ENCODE results near the gene KRT16. TPM values are rescaled to one million over a fixed set of nuclear protein-coding genes. Genes with fewer than 3 reads are reported as not detected.
"Not testable (repeated sequence)": the region's sequence is repeated elsewhere in the genome, so short reads cannot be mapped to it uniquely, and the experiment has no call there.

The KRT16 gene
- polyA plus RNA-seq, 1 donor (not counting 4 experiments of a cell fraction or from before 2014, with no cell fraction given) = 1,851 TPM

DNA sequence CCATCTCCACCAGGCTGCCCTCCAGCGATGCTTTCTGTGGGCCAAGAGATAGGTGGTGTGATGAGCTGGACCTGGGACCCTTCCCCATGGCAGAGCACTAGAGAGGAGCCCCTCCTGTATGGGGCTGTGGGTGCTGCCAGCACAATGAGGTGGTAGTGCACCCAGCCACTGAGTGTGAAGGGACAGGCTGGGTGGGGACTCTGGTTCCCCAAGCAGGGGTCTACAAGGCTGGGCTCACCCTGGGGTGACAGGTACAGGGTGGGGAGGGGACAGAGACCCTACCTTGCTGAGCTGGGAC is 15.5 kb upstream of the KRT16 start:
- H3K9me3 ChIP-seq (ENCODE audit: control insufficient read depth, low read depth, low read length); H2AFZ ChIP-seq (ENCODE audit: control insufficient read depth, low read length); H4K20me1 ChIP-seq (ENCODE audit: control insufficient read depth, extremely low read depth, insufficient read depth, low read length); dilution Hi-C loops (cut with MboI; ENCODE audit: extremely low pct_ligation_motif_present, low sequenced_read_pairs); H3K9me1 ChIP-seq (ENCODE audit: control insufficient read depth, extremely low read depth, insufficient read depth, low read length); H3K27me3 ChIP-seq (ENCODE audit: control insufficient read depth, extremely low read depth, insufficient read depth, low read length); H3K36me3 ChIP-seq (ENCODE audit: control insufficient read depth in 2 of 2, extremely low read depth in 1 of 2, insufficient read depth in 2 of 2, low read length in 2 of 2); FAIRE-seq; DNase-seq (ENCODE audit: low read depth, low spot score); H3K4me3 ChIP-seq (ENCODE audit: control insufficient read depth in 2 of 3, extremely low read depth in 1 of 3, insufficient read depth in 2 of 3, low read depth in 1 of 3, low read length in 3 of 3); H3K79me2 ChIP-seq (ENCODE audit: control insufficient read depth, insufficient read depth, low read length): not testable (repeated sequence)
- peak overlapping the region; percentile 44 for H3K4me2 ChIP-seq (ENCODE audit: control insufficient read depth, extremely low read depth, insufficient read depth, low read depth, low read length)
- H3K9ac ChIP-seq (ENCODE audit: control insufficient read depth, extremely low read depth, insufficient read depth, low read length) = peak overlapping the region; percentile 70
- peaks cover 50% of the 10 kb centered on the region for H3K4me1 ChIP-seq (ENCODE audit: control insufficient read depth, extremely low read depth, insufficient read depth, low read length)
- H3K27ac ChIP-seq (ENCODE audit: control insufficient read depth, insufficient read depth, low read length) = peak overlapping the region; percentile 64

DNA sequence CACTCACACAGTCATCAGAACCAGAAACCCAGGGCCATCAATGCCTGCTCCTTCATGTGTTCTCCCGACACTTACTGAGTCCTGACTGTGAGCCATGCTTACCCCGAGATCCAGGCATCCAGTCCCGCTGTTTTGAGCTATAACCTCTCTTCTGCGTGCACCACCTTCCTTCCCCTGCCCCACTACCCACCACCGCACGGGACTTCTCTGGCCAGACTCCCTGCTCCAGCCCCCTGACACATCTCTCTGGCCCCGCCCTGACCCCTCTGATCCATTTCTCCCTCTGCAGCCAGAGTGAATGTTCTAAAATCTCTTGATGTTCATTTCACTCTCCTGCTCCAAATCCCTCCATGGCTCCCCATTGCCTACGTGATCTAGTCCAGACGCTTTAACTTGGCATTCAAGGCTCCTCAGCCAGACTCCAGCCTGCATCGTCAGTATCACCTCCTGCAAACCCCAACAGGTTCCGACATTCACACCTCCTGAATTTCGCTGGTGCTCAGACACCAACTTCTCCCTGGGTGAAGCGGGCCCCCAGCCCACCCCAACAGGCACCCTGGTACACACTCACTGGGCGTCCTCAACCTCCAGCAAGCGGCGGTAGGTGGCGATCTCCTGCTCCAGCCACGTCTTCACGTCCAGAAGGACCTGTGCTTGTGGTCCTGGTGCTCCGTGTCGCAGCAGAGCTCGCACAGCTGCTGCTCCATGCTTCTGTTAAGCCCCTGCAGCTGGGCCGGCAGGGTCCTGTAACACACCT is 14.9 kb upstream of the KRT16 start:
- Histone ChIP-seq H3K36me3 (ENCODE audit: control insufficient read depth in 2 of 2, extremely low read depth in 1 of 2, insufficient read depth in 2 of 2, low read length in 2 of 2) (peaks cover 0 to 5% of the 10 kb centered on the region in 2 experiments), H3K79me2 (ENCODE audit: control insufficient read depth, insufficient read depth, low read length) (peaks cover 12% of the 10 kb centered on the region), H2AFZ (ENCODE audit: control insufficient read depth, low read length) (no peak overlapping the region), H3K9me1 (ENCODE audit: control insufficient read depth, extremely low read depth, insufficient read depth, low read length) (no peaks in the 10 kb centered on the region), H3K9ac (ENCODE audit: control insufficient read depth, extremely low read depth, insufficient read depth, low read length) (peak overlapping the region; percentile 70), H3K27ac (ENCODE audit: control insufficient read depth, insufficient read depth, low read length) (peak overlapping the region; percentile 14), H4K20me1 (ENCODE audit: control insufficient read depth, extremely low read depth, insufficient read depth, low read length) (no peaks in the 10 kb centered on the region), H3K4me2 (ENCODE audit: control insufficient read depth, extremely low read depth, insufficient read depth, low read depth, low read length) (peak overlapping the region; percentile 44), H3K4me1 (ENCODE audit: control insufficient read depth, extremely low read depth, insufficient read depth, low read length) (peaks cover 54% of the 10 kb centered on the region), H3K27me3 (ENCODE audit: control insufficient read depth, extremely low read depth, insufficient read depth, low read length) (no peaks in the 10 kb centered on the region), H3K9me3 (ENCODE audit: control insufficient read depth, low read depth, low read length) (no peaks in the 10 kb centered on the region), H3K4me3 (ENCODE audit: control insufficient read depth in 2 of 3, extremely low read depth in 1 of 3, insufficient read depth in 2 of 3, low read depth in 1 of 3, low read length in 3 of 3) (no peak overlapping the region)
- no peak for FAIRE-seq
- TF ChIP-seq, protein P1, sequence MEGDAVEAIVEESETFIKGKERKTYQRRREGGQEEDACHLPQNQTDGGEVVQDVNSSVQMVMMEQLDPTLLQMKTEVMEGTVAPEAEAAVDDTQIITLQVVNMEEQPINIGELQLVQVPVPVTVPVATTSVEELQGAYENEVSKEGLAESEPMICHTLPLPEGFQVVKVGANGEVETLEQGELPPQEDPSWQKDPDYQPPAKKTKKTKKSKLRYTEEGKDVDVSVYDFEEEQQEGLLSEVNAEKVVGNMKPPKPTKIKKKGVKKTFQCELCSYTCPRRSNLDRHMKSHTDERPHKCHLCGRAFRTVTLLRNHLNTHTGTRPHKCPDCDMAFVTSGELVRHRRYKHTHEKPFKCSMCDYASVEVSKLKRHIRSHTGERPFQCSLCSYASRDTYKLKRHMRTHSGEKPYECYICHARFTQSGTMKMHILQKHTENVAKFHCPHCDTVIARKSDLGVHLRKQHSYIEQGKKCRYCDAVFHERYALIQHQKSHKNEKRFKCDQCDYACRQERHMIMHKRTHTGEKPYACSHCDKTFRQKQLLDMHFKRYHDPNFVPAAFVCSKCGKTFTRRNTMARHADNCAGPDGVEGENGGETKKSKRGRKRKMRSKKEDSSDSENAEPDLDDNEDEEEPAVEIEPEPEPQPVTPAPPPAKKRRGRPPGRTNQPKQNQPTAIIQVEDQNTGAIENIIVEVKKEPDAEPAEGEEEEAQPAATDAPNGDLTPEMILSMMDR (optimal IDR thresholded peaks at IDR 0.05 in 1 of 3, IDR thresholded peaks at IDR 0.05 in 1 of 3, conservative IDR thresholded peaks at IDR 0.05 in 1 of 3; ENCODE audit: extremely low read depth in 1 of 3, insufficient read depth in 2 of 3, low read length in 3 of 3) = no peak
- no peak for TF ChIP-seq EZH2 (IDR thresholded peaks at IDR 0.05; ENCODE audit: low read length)
- dilution Hi-C loops (cut with MboI; ENCODE audit: extremely low pct_ligation_motif_present, low sequenced_read_pairs) = no loop called here
- no peak for DNase-seq (ENCODE audit: low read depth, low spot score)

DNA sequence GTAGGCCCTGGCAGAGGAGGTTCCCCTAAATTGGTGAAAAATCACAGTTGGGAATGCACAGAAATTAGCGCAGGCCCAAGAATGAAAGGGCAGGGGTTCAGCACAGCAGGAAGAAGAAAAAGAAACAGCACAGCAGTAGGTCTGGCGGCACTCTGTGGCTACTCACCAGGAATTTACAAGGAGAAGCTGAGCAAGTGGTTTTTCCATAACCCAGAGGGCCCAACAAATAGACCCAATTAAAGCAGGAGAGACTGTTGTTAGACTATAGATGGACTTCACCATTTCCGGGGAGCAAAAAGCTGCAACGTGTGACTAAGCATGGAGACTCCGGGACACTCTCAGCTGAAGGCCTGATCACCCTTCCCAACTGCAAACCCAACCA is 14.3 kb upstream of the KRT16 start:
- H3K27me3 ChIP-seq (ENCODE audit: control insufficient read depth, extremely low read depth, insufficient read depth, low read length); dilution Hi-C loops (cut with MboI; ENCODE audit: extremely low pct_ligation_motif_present, low sequenced_read_pairs); H2AFZ ChIP-seq (ENCODE audit: control insufficient read depth, low read length); H3K9me3 ChIP-seq (ENCODE audit: control insufficient read depth, low read depth, low read length); H4K20me1 ChIP-seq (ENCODE audit: control insufficient read depth, extremely low read depth, insufficient read depth, low read length); H3K36me3 ChIP-seq (ENCODE audit: control insufficient read depth in 2 of 2, extremely low read depth in 1 of 2, insufficient read depth in 2 of 2, low read length in 2 of 2); H3K9me1 ChIP-seq (ENCODE audit: control insufficient read depth, extremely low read depth, insufficient read depth, low read length); H3K9ac ChIP-seq (ENCODE audit: control insufficient read depth, extremely low read depth, insufficient read depth, low read length); DNase-seq (ENCODE audit: low read depth, low spot score); H3K4me3 ChIP-seq (ENCODE audit: control insufficient read depth in 2 of 3, extremely low read depth in 1 of 3, insufficient read depth in 2 of 3, low read depth in 1 of 3, low read length in 3 of 3); H3K4me2 ChIP-seq (ENCODE audit: control insufficient read depth, extremely low read depth, insufficient read depth, low read depth, low read length); FAIRE-seq: not testable (repeated sequence)
- H3K79me2 ChIP-seq (ENCODE audit: control insufficient read depth, insufficient read depth, low read length) = peaks cover 15% of the 10 kb centered on the region
- H3K4me1 ChIP-seq (ENCODE audit: control insufficient read depth, extremely low read depth, insufficient read depth, low read length) = peaks cover 53% of the 10 kb centered on the region
- H3K27ac ChIP-seq (ENCODE audit: control insufficient read depth, insufficient read depth, low read length) = peak overlapping the region; percentile 14

DNA sequence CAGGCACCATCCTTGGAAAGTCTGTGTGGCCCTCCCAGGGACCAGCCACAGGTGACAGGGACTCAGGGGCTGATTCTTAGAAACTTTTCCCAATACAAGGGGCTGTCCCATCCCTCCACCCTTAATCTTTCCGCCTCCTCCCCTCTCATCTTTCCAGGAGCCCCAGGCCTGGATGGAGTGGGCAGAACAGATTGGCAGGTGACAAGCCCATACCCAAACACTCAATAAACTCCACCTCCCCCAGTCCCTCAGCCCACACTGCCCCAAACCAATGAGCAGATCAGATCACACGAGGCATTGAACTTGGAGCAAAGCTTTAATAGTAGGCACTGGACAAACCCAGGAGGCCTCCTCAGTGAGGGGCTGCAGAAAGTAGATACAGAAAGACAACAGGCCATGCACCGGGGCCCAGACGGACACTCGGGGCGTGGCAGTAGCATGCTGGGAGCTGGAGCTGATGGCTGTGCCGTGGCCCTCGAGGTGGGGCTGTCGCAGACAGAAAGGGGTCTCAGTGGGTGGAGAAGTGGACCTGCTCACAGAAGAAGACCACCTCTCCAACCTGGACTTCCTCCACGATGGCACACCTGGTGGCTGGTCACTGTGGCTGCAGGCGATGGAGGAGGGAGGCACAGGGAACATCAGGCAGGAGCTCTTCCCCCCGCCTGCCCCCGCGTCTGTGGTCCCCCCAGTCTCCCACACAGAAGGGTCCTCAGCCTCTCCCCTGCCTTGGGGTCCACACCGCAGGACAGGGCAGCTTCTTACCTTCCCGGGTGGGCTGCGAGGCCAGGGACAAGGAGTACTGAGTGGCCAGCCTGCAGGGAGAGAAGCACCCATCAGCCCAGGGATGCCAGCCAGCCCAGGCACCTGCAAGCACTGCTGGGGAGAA is 13.7 kb upstream of the KRT16 start:
- Histone ChIP-seq H3K36me3 (ENCODE audit: control insufficient read depth in 2 of 2, extremely low read depth in 1 of 2, insufficient read depth in 2 of 2, low read length in 2 of 2) (peaks cover 3 to 14% of the 10 kb centered on the region in 2 experiments), H3K27ac (ENCODE audit: control insufficient read depth, insufficient read depth, low read length) (peak overlapping the region; percentile 91), H3K4me1 (ENCODE audit: control insufficient read depth, extremely low read depth, insufficient read depth, low read length) (peaks cover 53% of the 10 kb centered on the region), H3K4me2 (ENCODE audit: control insufficient read depth, extremely low read depth, insufficient read depth, low read depth, low read length) (peak overlapping the region; percentile 16), H3K79me2 (ENCODE audit: control insufficient read depth, insufficient read depth, low read length) (peaks cover 15% of the 10 kb centered on the region), H3K9ac (ENCODE audit: control insufficient read depth, extremely low read depth, insufficient read depth, low read length) (peak overlapping the region; percentile 52)
- H2AFZ ChIP-seq (ENCODE audit: control insufficient read depth, low read length); H4K20me1 ChIP-seq (ENCODE audit: control insufficient read depth, extremely low read depth, insufficient read depth, low read length); H3K4me3 ChIP-seq (ENCODE audit: control insufficient read depth in 2 of 3, extremely low read depth in 1 of 3, insufficient read depth in 2 of 3, low read depth in 1 of 3, low read length in 3 of 3); H3K27me3 ChIP-seq (ENCODE audit: control insufficient read depth, extremely low read depth, insufficient read depth, low read length); H3K9me1 ChIP-seq (ENCODE audit: control insufficient read depth, extremely low read depth, insufficient read depth, low read length); H3K9me3 ChIP-seq (ENCODE audit: control insufficient read depth, low read depth, low read length); DNase-seq (ENCODE audit: low read depth, low spot score); FAIRE-seq; dilution Hi-C loops (cut with MboI; ENCODE audit: extremely low pct_ligation_motif_present, low sequenced_read_pairs): not testable (repeated sequence)
